H1 (cell line): ENCODE results near the gene ELP1. TPM values are rescaled to one million over a fixed set of nuclear protein-coding genes. Genes with fewer than 3 reads are reported as not detected.

Experiments used
- CTCF ChIA-PET: fragments of 300-600 bp; sonication (Branson Sonifier 250); formaldehyde crosslinking; loops from one replicate; lab custom pipeline; 2021; ENCODE audit not compliant: partially characterized antibody; lab: Charles Lee
- POLR2A ChIA-PET: fragments of 300-600 bp; sonication (Branson Sonifier 250); formaldehyde crosslinking; loops from one replicate; lab custom pipeline; 2021; ENCODE audit warnings: inconsistent platforms; ENCODE audit not compliant: partially characterized antibody; lab: Charles Lee
- DNase-seq, 2 experiments: peaks; one replicate each; pipeline versions ENCODE4 v3.0.0 to v3.0.0-alpha.2; 2010 to 2022; ENCODE audit warnings: low spot score in 2 of 2, low read depth in 1 of 2, mixed read lengths in 1 of 2
- FAIRE-seq: peaks from 2 replicates; lab custom pipeline; 2011; peaks lifted over from hg19 to GRCh38; lab: Jason Lieb, UNC
- H2AFZ ChIP-seq: 2 replicates; pipeline ENCODE4 v1.8.1; 2012; ENCODE audit warnings: low read length, inconsistent platforms
- H2AK5ac ChIP-seq: 2 replicates; pipeline ENCODE4 v1.6.1; 2013; ENCODE audit warnings: low read depth, low read length
- H2BK120ac ChIP-seq: replicated peaks from 2 replicates; pipeline ENCODE3; 2013; ENCODE audit warnings: low read depth, low read length, inconsistent platforms
- H2BK12ac ChIP-seq: 2 replicates; pipeline ENCODE4 v1.6.1; 2013; ENCODE audit warnings: low read depth, low read length
- H2BK15ac ChIP-seq: 2 replicates; pipeline ENCODE4 v1.6.1; 2013; ENCODE audit warnings: low read length
- H2BK20ac ChIP-seq: 2 replicates; pipeline ENCODE4 v1.6.1; 2013; ENCODE audit warnings: low read length
- H2BK5ac ChIP-seq: 2 replicates; pipeline ENCODE4 v1.6.1; 2013; ENCODE audit warnings: low read depth, low read length
- H3K14ac ChIP-seq: 2 replicates; pipeline ENCODE4 v1.6.1; 2013; ENCODE audit warnings: inconsistent platforms; ENCODE audit not compliant: insufficient read length
- H3K18ac ChIP-seq: 2 replicates; pipeline ENCODE4 v1.6.1; 2013; ENCODE audit warnings: low read length; ENCODE audit errors: extremely low read depth
- H3K23ac ChIP-seq: 2 replicates; pipeline ENCODE4 v1.6.1; 2013; ENCODE audit warnings: inconsistent platforms; ENCODE audit not compliant: insufficient read length
- H3K23me2 ChIP-seq: 2 replicates; pipeline ENCODE4 v1.6.1; 2013; ENCODE audit warnings: low read depth, low read length
- H3K27ac ChIP-seq: 2 replicates; pipeline ENCODE4 v1.6.1; 2011; ENCODE audit warnings: low read depth, low read length, inconsistent platforms
- H3K27me3 ChIP-seq, 4 experiments: replicated peaks in 1 of 4; 1 replicate in 1 of 4; 2 replicates in 3 of 4; pipeline versions ENCODE4 v1.6.1 to v1.8.1; 2011 to 2013; ENCODE audit warnings: low read length in 3 of 4, mild to moderate bottlenecking in 3 of 4, inconsistent platforms in 2 of 4, mixed read lengths in 2 of 4, moderate library complexity in 1 of 4; ENCODE audit not compliant: control insufficient read depth in 3 of 4, insufficient read depth in 3 of 4; ENCODE audit errors: extremely low read depth in 1 of 4
- H3K36me3 ChIP-seq, 4 experiments: 2 replicates each; pipeline versions ENCODE4 v1.6.1 to v1.8.1; 2011 to 2013; ENCODE audit warnings: mild to moderate bottlenecking in 4 of 4, low read length in 3 of 4, moderate library complexity in 2 of 4, control low read depth in 1 of 4, inconsistent platforms in 1 of 4; ENCODE audit not compliant: insufficient read depth in 4 of 4, control insufficient read depth in 2 of 4
- H3K4ac ChIP-seq: replicated peaks from 2 replicates; pipeline ENCODE3; 2013; ENCODE audit warnings: low read length, low read depth, mixed read lengths, inconsistent platforms; ENCODE audit not compliant: insufficient read length
- H3K4me1 ChIP-seq, 4 experiments: replicated peaks in 1 of 4; 1 replicate in 1 of 4; 2 replicates in 3 of 4; pipeline versions ENCODE4 v1.6.1 to v1.8.1; 2011 to 2013; ENCODE audit warnings: low read length in 3 of 4, inconsistent platforms in 2 of 4, mixed read lengths in 1 of 4; ENCODE audit not compliant: insufficient read depth in 4 of 4, control insufficient read depth in 3 of 4
- H3K4me2 ChIP-seq, 2 experiments: 2 replicates each; pipeline versions ENCODE4 v1.6.1 to v1.8.1; 2011 to 2013; ENCODE audit warnings: low read depth in 2 of 2, low read length in 2 of 2, control low read depth in 1 of 2, inconsistent platforms in 1 of 2, mild to moderate bottlenecking in 1 of 2; ENCODE audit not compliant: insufficient read depth in 1 of 2
- H3K4me3 ChIP-seq, 4 experiments: fragments of 200-600, 300-600 bp in 1 of 4; sonication (generic), shearing (Covaris generic), sonication (Bioruptor Twin) in 1 of 4; 2 replicates each; pipeline versions ENCODE4 v1.5.1 to v1.8.1; 2011 to 2016; ENCODE audit warnings: low read length in 4 of 4, low read depth in 3 of 4, control low read depth in 2 of 4, inconsistent platforms in 2 of 4, mild to moderate bottlenecking in 2 of 4, mixed read lengths in 1 of 4, moderate library complexity in 1 of 4; ENCODE audit not compliant: insufficient read depth in 2 of 4; ENCODE audit errors: extremely low read depth in 1 of 4
- H3K56ac ChIP-seq: replicated peaks from 2 replicates; pipeline ENCODE3; 2013; ENCODE audit warnings: low read depth, mild to moderate bottlenecking, mixed read lengths, low read length, inconsistent platforms; ENCODE audit not compliant: insufficient read length
- H3K79me1 ChIP-seq: 2 replicates; pipeline ENCODE4 v1.6.1; 2013; ENCODE audit warnings: low read depth, low read length, control low read depth
- H3K79me2 ChIP-seq, 2 experiments: 2 replicates each; pipeline versions ENCODE4 v1.6.1 to v1.8.1; 2012 to 2013; ENCODE audit warnings: low read length in 2 of 2, mild to moderate bottlenecking in 2 of 2, inconsistent platforms in 1 of 2; ENCODE audit not compliant: insufficient read depth in 2 of 2, control insufficient read depth in 1 of 2
- H3K9ac ChIP-seq, 4 experiments: replicated peaks in 1 of 4; 1 replicate in 1 of 4; 2 replicates in 3 of 4; pipeline versions ENCODE4 v1.6.1 to v1.8.1; 2011 to 2013; ENCODE audit warnings: low read depth in 3 of 4, low read length in 3 of 4, control low read depth in 2 of 4, mild to moderate bottlenecking in 2 of 4, moderate library complexity in 2 of 4, inconsistent platforms in 1 of 4; ENCODE audit errors: extremely low read depth in 1 of 4
- H3K9me3 ChIP-seq, 2 experiments: 2 replicates each; pipeline versions ENCODE4 v1.6.1 to v1.8.1; 2012 to 2013; ENCODE audit warnings: mild to moderate bottlenecking in 2 of 2, moderate library complexity in 2 of 2, control low read depth in 1 of 2, inconsistent platforms in 1 of 2, low read depth in 1 of 2, low read length in 1 of 2, mixed read lengths in 1 of 2; ENCODE audit not compliant: insufficient read depth in 2 of 2
- H4K20me1 ChIP-seq, 2 experiments: replicated peaks in 1 of 2; 2 replicates each; pipeline versions ENCODE3 to v1.8.1; 2011 to 2013; ENCODE audit warnings: inconsistent platforms in 2 of 2, low read length in 2 of 2, mild to moderate bottlenecking in 1 of 2; ENCODE audit not compliant: insufficient read depth in 2 of 2, control insufficient read depth in 1 of 2
- H4K5ac ChIP-seq: 2 replicates; pipeline ENCODE4 v1.6.1; 2013; ENCODE audit warnings: low read length, low read depth, mixed read lengths, inconsistent platforms; ENCODE audit not compliant: insufficient read length
- H4K8ac ChIP-seq: 2 replicates; pipeline ENCODE4 v1.8.0; 2013; ENCODE audit warnings: mild to moderate bottlenecking, moderate library complexity, low read length, inconsistent platforms; ENCODE audit not compliant: insufficient read depth; ENCODE audit errors: extremely low read depth
- H4K91ac ChIP-seq: replicated peaks from 2 replicates; pipeline ENCODE3; 2013; ENCODE audit warnings: low read length, mixed read lengths, inconsistent platforms; ENCODE audit not compliant: insufficient read length
- ATF2 ChIP-seq: IDR thresholded peaks from 2 replicates; pipeline ENCODE4 v1.6.1; 2012; ENCODE audit warnings: low read length, inconsistent platforms
- WGBS, 2 experiments: shearing (Covaris generic) in 1 of 2; methylation state at CpG; one replicate each; pipeline versions ENCODE4 v1.1.6 to v1.1.7; 2013 to 2015; ENCODE audit warnings: low lambda C conversion rate in 2 of 2, mixed read lengths in 2 of 2, inconsistent platforms in 1 of 2, low coverage in 1 of 2, missing lambda C conversion rate in 1 of 2; ENCODE audit not compliant: insufficient replicate concordance in 2 of 2, insufficient coverage in 1 of 2, insufficient read length in 1 of 2; ENCODE audit errors: extremely low coverage in 1 of 2, missing lambda C conversion rate in 1 of 2; 5-methylcytosine and 5-hydroxymethylcytosine counted together
- polyA plus RNA-seq, 7 experiments: library from polyadenylated mRNA; depleted of rRNA in 3 of 7; stranded (reverse) in 5 of 7; unstranded in 2 of 7; fragments of >200 nt in 5 of 7; fragments of 200-250 nt in 2 of 7; gene quantifications; 1 replicate in 5 of 7; 2 replicates in 1 of 7; 4 replicates in 1 of 7; pipeline versions ENCODE4 v1.2.1 to v1.2.3, GENCODE V29; 2011 to 2013; ENCODE audit warnings: missing spikeins in 2 of 7, mixed read lengths in 2 of 7
- total RNA-seq: library from RNA; stranded (reverse); fragmentation: NEBNext Ultra II Directional; extraction: Animal tissue kit (Norgen Biotek cat#: 25700); gene quantifications from 2 replicates; pipeline ENCODE4 v1.2.1, GENCODE V29; 2021

The ELP1 gene
- total and polyA plus RNA-seq, 2 of the 8 experiments (the other 6 are each of a cell fraction or from before 2014, with no cell fraction given) = 13.9 to 31.3 TPM

- Histone ChIP-seq H3K9ac (no peak overlapping the region), H3K14ac (no peak overlapping the region), H3K27me3 (no peaks in the 10 kb centered on the region)
- no peak for TF ChIP-seq ATF2
- TF ChIP-seq, all 59 proteins: peak for 0
- Histone ChIP-seq H3K9me3 (no peaks in the 10 kb centered on the region), H3K4me1 (no peaks in the 10 kb centered on the region), H4K8ac (no peak overlapping the region), H3K4me3 (no peak overlapping the region), H2BK12ac (no peak overlapping the region), H2BK120ac (no peak overlapping the region), H2BK15ac (no peak overlapping the region), H3K56ac (no peak overlapping the region), H3K18ac (no peak overlapping the region), H3K27ac (no peak overlapping the region), H3K23ac (no peak overlapping the region), H4K20me1 (no peaks in the 10 kb centered on the region), H3K79me1 (no peaks in the 10 kb centered on the region), H3K4me2 (no peak overlapping the region), H3K23me2 (no peaks in the 10 kb centered on the region), H2AFZ (no peak overlapping the region), H3K36me3 (peaks cover 7 to 44% (median 27%) of the 10 kb centered on the region in 4 experiments), H3K79me2 (no peaks in the 10 kb centered on the region), H2BK20ac (no peak overlapping the region), H2AK5ac (no peak overlapping the region), H4K91ac (no peak overlapping the region), H3K4ac (no peak overlapping the region), H2BK5ac (no peak overlapping the region), H4K5ac (no peak overlapping the region)
- ChIA-PET CTCF (no interaction called here), POLR2A (no interaction called here)
- WGBS, 2 experiments = 87% methylated on average over 5 of the region's 6 CpGs; no CpG with 5 or more reads in 1 of the 2 experiments
- FAIRE-seq = no peak
- DNase-seq = no peak
Measured at GRCh38 chr9:108882052-108882888, 51.7 kb downstream of the ELP1 start.
